Body of pancreas (tissue), 4 donors: ENCODE measurements around the gene RUNX2. TPM values are rescaled to one million over a fixed set of nuclear protein-coding genes. Genes with fewer than 3 reads are reported as not detected.

Source experiments
- ATAC-seq: fragments of 150-250 bp; one replicate; pipeline ENCODE4 v1.9.1; 2016
- DNase-seq, 4 donors: peaks; one replicate each; pipeline ENCODE4 v3.0.0-alpha.2; 2019
- H3K27ac ChIP-seq, 4 donors: fragments of 200-600 bp; sonication (generic); 1 replicate in 3 of 4; 2 replicates in 1 of 4; pipeline versions ENCODE4 v1.5.1 to v1.6.1; 2016 to 2019; ENCODE audit warnings: mild to moderate bottlenecking in 1 of 4, mixed read lengths in 1 of 4, moderate library complexity in 1 of 4
- H3K27me3 ChIP-seq, 2 donors: fragments of 200-600 bp; sonication (generic); one replicate each; pipeline ENCODE4 v1.6.0; 2016; ENCODE audit warnings: mild to moderate bottlenecking in 1 of 2
- H3K36me3 ChIP-seq, 2 donors: fragments of 200-600 bp; sonication (generic); replicated peaks in 1 of 2; 2 replicates each; pipeline ENCODE4 v1.5.1; 2016; ENCODE audit warnings: low read depth in 2 of 2; ENCODE audit not compliant: insufficient read depth in 1 of 2
- H3K4me1 ChIP-seq: fragments of 200-600 bp; sonication (generic); one replicate; pipeline ENCODE4 v1.6.0; 2016
- H3K4me3 ChIP-seq, 2 donors: fragments of 200-600 bp; sonication (generic); 1 replicate in 1 of 2; 2 replicates in 1 of 2; pipeline ENCODE4 v1.5.1; 2016 to 2019
- H3K9me3 ChIP-seq, 3 donors: fragments of 200-600 bp; sonication (generic); 1 replicate in 2 of 3; 2 replicates in 1 of 3; pipeline ENCODE4 v1.5.1; 2016
- POLR2A ChIP-seq, 3 donors: fragments of 450-650 bp; IDR thresholded peaks; one replicate each; pipeline ENCODE4 v1.6.1; 2016; ENCODE audit warnings: antibody characterized with exemption in 3 of 3, mild to moderate bottlenecking in 2 of 3
- WGBS, 2 donors: methylation state at CpG; one replicate each; pipeline ENCODE4 v1.1.5; 2017; 5-methylcytosine and 5-hydroxymethylcytosine counted together
- intact Hi-C: fragments of 100-400 bp; cut with DNase I; formaldehyde crosslinking; loops from one replicate; pipeline ENCODE4 v1.15.1; 2023
- total RNA-seq, 2 donors: library from RNA; depleted of rRNA; stranded (reverse); fragments of >200 nt; gene quantifications; one replicate each; pipeline ENCODE4 v1.1.0, GENCODE V29; 2016
- TF ChIP-seq, protein P1 (sequence below), 7 experiments: fragments of 450-650 bp in 4 of 7; fragments of 200-600 bp in 3 of 7; sonication (generic) in 3 of 7; IDR thresholded peaks; one replicate each; pipeline ENCODE4 v1.5.1; 2016 to 2019; ENCODE audit warnings: antibody characterized with exemption in 7 of 7

RUNX2 gene
- total RNA-seq, 2 donors from 2014 or later: 0.33 to 1.0 TPM

- DNase-seq (no peak), ATAC-seq (no peak)
- Histone ChIP-seq H3K27ac (no peak overlapping the region), H3K4me3 (no peak overlapping the region), H3K4me1 (peaks cover 8% of the 10 kb centered on the region), H3K36me3 (no peaks in the 10 kb centered on the region), H3K27me3 (no peaks in the 10 kb centered on the region), H3K9me3 (no peaks in the 10 kb centered on the region)
- TF ChIP-seq, protein P1, sequence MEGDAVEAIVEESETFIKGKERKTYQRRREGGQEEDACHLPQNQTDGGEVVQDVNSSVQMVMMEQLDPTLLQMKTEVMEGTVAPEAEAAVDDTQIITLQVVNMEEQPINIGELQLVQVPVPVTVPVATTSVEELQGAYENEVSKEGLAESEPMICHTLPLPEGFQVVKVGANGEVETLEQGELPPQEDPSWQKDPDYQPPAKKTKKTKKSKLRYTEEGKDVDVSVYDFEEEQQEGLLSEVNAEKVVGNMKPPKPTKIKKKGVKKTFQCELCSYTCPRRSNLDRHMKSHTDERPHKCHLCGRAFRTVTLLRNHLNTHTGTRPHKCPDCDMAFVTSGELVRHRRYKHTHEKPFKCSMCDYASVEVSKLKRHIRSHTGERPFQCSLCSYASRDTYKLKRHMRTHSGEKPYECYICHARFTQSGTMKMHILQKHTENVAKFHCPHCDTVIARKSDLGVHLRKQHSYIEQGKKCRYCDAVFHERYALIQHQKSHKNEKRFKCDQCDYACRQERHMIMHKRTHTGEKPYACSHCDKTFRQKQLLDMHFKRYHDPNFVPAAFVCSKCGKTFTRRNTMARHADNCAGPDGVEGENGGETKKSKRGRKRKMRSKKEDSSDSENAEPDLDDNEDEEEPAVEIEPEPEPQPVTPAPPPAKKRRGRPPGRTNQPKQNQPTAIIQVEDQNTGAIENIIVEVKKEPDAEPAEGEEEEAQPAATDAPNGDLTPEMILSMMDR (IDR thresholded peaks at IDR 0.05): no peak
- no peak for TF ChIP-seq POLR2A (IDR thresholded peaks at IDR 0.05)
- 72% methylated on average over 3 of the region's 3 CpGs for WGBS, 2 donors
- intact Hi-C loops: no loop called here
These were observed 122.7 kb downstream of the RUNX2 start for GRCh38 chr6:45450831-45451230.

DNA sequence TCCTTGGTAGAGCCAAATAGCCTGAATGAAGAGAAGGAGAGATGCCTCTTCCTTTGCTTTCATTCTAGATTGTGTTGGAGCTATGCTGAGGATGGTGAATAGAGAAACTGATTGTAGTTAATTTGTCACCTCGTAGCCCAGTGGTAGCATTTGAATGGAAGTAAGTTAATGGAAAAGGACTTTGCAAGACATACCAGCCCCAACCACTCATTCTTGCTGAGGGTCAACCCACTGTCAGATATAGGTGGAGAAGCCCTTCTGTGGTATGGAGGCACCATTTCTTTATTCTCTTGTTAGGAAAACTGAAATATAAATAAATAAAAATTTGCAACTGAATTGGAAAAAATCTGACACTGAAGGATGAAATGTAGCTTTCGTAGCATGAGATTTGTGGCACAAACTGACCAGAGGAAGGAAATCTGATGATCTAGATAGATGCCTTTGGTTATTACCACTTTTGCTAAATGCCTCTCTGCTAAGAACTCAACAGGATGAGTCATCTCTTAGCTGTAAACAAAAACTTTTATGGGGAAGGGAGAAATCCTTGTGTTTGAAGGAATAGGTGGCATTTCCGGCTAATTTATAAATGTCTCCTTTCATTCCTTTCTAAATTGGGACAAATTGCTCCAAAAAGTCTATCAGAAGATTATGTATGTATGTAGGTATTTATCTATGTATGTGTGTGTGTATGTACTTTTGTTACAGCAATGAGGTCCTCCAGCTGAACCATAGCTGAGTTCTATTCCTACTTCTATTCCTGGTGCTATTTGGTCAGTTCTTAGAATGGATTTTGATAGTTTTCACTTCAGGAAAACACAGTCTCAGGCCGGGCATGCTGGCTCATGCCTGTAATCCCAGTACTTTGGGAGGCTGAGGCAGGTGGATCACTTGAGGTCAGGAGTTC is 126.1 kb downstream of the RUNX2 start:
- H3K9me3 ChIP-seq: no peaks in the 10 kb centered on the region
- H3K4me1 ChIP-seq: no peaks in the 10 kb centered on the region
- intact Hi-C loops: no loop called here
- no peaks in the 10 kb centered on the region for H3K36me3 ChIP-seq
- 73 to 85% methylated on average over 4 of the region's 4 CpGs for WGBS, 2 donors
- TF ChIP-seq POLR2A (IDR thresholded peaks at IDR 0.05): no peak
- TF ChIP-seq, protein P1 (IDR thresholded peaks at IDR 0.05): no peak
- H3K27ac ChIP-seq: no peak overlapping the region
- no peaks in the 10 kb centered on the region for H3K27me3 ChIP-seq
- H3K4me3 ChIP-seq: no peak overlapping the region
- DNase-seq (no peak), ATAC-seq (no peak)

DNA sequence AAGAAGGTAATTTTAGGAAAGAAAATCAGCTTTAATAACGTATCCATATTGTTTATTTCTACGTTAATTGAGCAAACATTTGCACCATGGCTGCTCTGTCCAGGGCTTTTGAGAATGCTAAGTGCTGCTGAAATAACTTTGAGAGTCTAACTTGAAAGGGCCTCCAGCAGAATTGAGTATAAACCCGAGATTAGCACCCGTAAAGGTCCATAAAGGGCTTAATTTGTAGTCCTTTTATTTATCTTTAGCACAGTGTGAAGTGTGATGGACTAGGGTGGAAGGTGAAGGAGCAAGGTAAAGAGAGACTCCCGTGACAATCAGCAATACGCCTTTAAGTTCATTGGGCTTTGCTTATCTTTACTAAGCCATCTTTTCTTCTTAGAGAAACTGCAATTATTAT is 127.3 kb downstream of the RUNX2 start:
- Histone ChIP-seq H3K27ac (no peak overlapping the region), H3K27me3 (no peaks in the 10 kb centered on the region), H3K36me3 (no peaks in the 10 kb centered on the region), H3K4me1 (no peaks in the 10 kb centered on the region), H3K9me3 (no peaks in the 10 kb centered on the region), H3K4me3 (no peak overlapping the region)
- DNase-seq (no peak), ATAC-seq (no peak)
- intact Hi-C loops: no loop called here
- TF ChIP-seq, protein P1 (IDR thresholded peaks at IDR 0.05): no peak
- TF ChIP-seq POLR2A (IDR thresholded peaks at IDR 0.05): no peak
- 68 to 76% methylated on average over 6 of the region's 6 CpGs for WGBS, 2 donors

GRCh38 chr6:45457141-45457540 is 129.0 kb downstream of the RUNX2 start:
- Histone ChIP-seq H3K27me3 (no peaks in the 10 kb centered on the region), H3K27ac (no peak overlapping the region), H3K9me3 (no peaks in the 10 kb centered on the region), H3K4me3 (no peak overlapping the region), H3K4me1 (no peaks in the 10 kb centered on the region), H3K36me3 (no peaks in the 10 kb centered on the region)
- no peak for TF ChIP-seq POLR2A (IDR thresholded peaks at IDR 0.05)
- TF ChIP-seq, protein P1 (IDR thresholded peaks at IDR 0.05): no peak
- no peak for ATAC-seq
- intact Hi-C loops: no loop called here
- no peak for DNase-seq

GRCh38 chr6:45458672-45459071 is 130.5 kb downstream of the RUNX2 start:
- Histone ChIP-seq H3K4me3 (no peak overlapping the region), H3K9me3 (no peaks in the 10 kb centered on the region), H3K27me3 (no peaks in the 10 kb centered on the region), H3K36me3 (no peaks in the 10 kb centered on the region), H3K27ac (no peak overlapping the region), H3K4me1 (no peaks in the 10 kb centered on the region)
- DNase-seq (no peak), ATAC-seq (no peak)
- TF ChIP-seq, protein P1 (IDR thresholded peaks at IDR 0.05): no peak
- no peak for TF ChIP-seq POLR2A (IDR thresholded peaks at IDR 0.05)
- WGBS, 2 donors: 78 to 85% methylated on average over 2 of the region's 2 CpGs
- intact Hi-C loops: no loop called here
